Activated T-helper 1 cell treated with anti-CD3 and anti-CD28 coated beads, Interleukin-12 subunit alpha, Interleukin-12 subunit beta, Interleukin-2, Interleukin-4 antibody, amounts not matched to agents 30 ng/mL and 10 ng/mL and 1 ng/mL, durations not matched to agents 14 hours and 24 hours and 36 hours (primary cell): ENCODE data around the gene SLC38A11. TPM values are rescaled to one million over a fixed set of nuclear protein-coding genes. Genes with fewer than 3 reads are reported as not detected.
A peak's percentile ranks its signal among the peaks of the same experiment; 100 is the strongest.
"Not testable (repeated sequence)": the region's sequence is repeated elsewhere in the genome, so short reads cannot be mapped to it uniquely, and the experiment has no call there.

Source experiments
- DNase-seq: peaks from one replicate; pipeline ENCODE4 v3.0.0; 2021; ENCODE audit warnings: low spot score
- H3K27ac Mint-ChIP-seq: one replicate; pipeline ENCODE4 v1.8.0; 2021; ENCODE audit warnings: mild to moderate bottlenecking, mixed read lengths
- H3K27me3 Mint-ChIP-seq: one replicate; pipeline ENCODE4 v1.8.0; 2022; ENCODE audit warnings: mild to moderate bottlenecking, moderate library complexity, mixed read lengths; ENCODE audit not compliant: insufficient read depth
- H3K36me3 Mint-ChIP-seq: one replicate; pipeline ENCODE4 v1.8.0; 2021; ENCODE audit warnings: low read depth, mixed read lengths
- H3K4me1 Mint-ChIP-seq: one replicate; pipeline ENCODE4 v1.8.0; 2021; ENCODE audit warnings: low read depth, mixed read lengths
- H3K4me3 Mint-ChIP-seq: one replicate; pipeline ENCODE4 v1.8.0; 2021; ENCODE audit warnings: mild to moderate bottlenecking, moderate library complexity, mixed read lengths
- H3K9me3 Mint-ChIP-seq: one replicate; pipeline ENCODE4 v1.8.0; 2021; ENCODE audit warnings: mixed read lengths
- intact Hi-C: fragments of 100-400 bp; cut with micrococcal nuclease; formaldehyde crosslinking; loops from one replicate; pipeline ENCODE4 v1.15.1; 2024
- total RNA-seq: library from RNA; stranded (reverse); gene quantifications from 2 replicates; pipeline ENCODE4 v1.2.3, GENCODE V29; 2022

SLC38A11 gene
- not detected in 2 replicates for total RNA-seq

DNA sequence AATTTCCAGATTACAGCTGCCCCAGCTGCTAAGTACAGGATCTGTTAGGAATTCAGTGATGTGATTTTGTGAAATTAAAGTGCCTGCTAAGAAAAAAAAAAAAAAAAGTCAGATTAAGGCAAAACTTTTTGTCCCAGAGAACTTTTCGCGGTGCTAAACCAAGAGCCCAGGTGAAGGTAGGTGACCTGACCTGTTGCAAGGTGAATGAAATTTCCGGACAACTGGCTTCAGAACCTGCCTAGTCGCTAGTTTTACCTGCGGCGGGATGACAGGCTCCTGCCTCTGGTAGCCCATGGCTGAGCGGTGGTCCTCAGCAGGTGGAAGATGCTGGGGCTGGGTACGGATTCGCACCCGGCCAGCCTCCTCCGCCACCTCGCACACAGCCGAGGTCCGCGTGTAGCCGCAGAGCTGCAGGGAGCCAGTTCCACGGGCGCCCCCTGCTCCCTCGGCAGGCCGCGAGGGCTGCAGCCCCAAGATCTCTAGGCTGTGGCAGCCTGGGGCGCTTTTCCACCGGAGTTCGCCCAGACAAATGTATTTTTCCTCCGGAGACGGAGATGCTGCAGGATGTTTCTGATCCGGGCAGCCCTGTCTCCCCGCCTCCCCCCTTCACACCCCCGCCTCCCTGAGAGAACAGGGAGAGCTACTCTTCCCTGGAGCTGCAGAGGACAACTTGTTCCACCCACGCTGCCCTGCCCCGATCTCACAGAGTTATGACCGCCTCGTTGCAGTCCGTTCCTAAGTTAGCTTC, at the start of gene SLC38A11:
TSS of gene SLC38A11 (minus strand) at position 572 of the 748 bp plus-strand sequence. CDS start at position 294, 278 bp downstream.
- Mint-ChIP-seq H3K27me3 (peaks cover 11% of the 10 kb centered on the region), H3K9me3 (no peaks in the 10 kb centered on the region), H3K36me3 (no peaks in the 10 kb centered on the region), H3K4me3 (no peak within 1 kb of the TSS), H3K4me1 (no peaks in the 10 kb centered on the region), H3K27ac (no peak within 1 kb of the TSS)
- no peak for DNase-seq
- intact Hi-C loops = no loop called here

- H3K4me3 Mint-ChIP-seq = no peak overlapping the region
Observed at GRCh38 chr2:165003443-165004130, 48.3 kb upstream of the SLC38A11 start.

DNA sequence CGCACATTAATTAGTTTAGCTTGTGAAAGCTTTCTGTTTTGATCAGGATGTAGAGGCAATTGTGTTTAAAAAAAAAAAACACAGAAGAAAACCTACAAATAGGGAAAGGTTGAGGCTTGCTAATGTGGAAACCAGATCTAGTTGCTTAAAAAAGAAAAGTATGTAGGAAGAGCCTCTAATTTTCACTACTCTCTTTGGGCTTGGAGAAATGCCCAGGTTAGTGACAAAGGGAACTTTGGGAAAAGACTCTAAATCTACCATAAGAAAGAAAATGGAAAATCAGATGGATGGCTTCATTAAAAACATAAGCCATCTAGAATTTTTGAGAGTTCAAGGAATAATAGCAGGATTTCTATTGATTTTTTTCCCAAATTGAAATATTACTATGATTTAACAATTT, 47.3 kb upstream of the SLC38A11 start:
- no peaks in the 10 kb centered on the region for H3K36me3 Mint-ChIP-seq
- H3K9me3 Mint-ChIP-seq = no peaks in the 10 kb centered on the region
- no peak overlapping the region for H3K27ac Mint-ChIP-seq
- peaks cover 12% of the 10 kb centered on the region for H3K27me3 Mint-ChIP-seq
- H3K4me1 Mint-ChIP-seq = no peaks in the 10 kb centered on the region
- no peak for DNase-seq
- intact Hi-C loops = no loop called here
- no peak overlapping the region for H3K4me3 Mint-ChIP-seq

More at GRCh38 chr2:165003443-165004130, 48.3 kb upstream of the SLC38A11 start:
- Mint-ChIP-seq H3K9me3 (no peaks in the 10 kb centered on the region), H3K27ac (no peak overlapping the region), H3K27me3 (peaks cover 14% of the 10 kb centered on the region), H3K4me1 (no peaks in the 10 kb centered on the region), H3K36me3 (no peaks in the 10 kb centered on the region)
- DNase-seq = no peak
- intact Hi-C loops = no loop called here

DNA sequence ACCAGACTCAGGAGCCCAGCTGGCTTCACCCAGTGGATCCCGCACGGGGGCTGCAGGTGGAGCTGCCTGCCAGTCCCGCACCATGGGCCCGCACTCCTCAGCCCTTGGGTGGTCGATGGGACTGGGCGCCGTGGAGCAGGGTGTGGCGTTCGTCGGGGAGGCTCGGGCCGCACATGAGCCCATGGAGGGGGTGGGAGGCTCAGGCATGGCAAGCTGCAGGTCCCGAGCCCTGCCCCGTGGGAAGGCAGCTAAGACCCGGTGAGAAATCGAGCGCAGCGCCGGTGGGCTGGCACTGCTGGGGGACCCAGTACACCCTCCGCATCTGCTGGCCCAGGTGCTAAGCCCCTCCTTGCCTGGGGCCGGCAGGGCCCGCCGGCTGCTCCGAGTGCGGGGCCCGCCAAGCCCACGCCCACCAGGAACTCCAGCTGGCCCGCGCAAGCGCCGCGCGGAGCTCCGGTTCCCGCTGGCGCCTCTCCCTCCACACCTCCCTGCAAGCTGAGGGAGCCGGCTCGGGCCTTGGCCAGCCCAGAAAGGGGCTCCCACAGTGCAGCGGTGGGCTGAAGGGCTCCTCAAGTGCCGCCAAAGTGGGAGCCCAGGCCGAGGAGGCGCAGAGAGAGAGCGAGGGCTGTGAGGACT, 39.5 kb upstream of the SLC38A11 start:
- DNase-seq, H3K27me3 Mint-ChIP-seq, H3K27ac Mint-ChIP-seq, H3K4me3 Mint-ChIP-seq, H3K9me3 Mint-ChIP-seq, H3K36me3 Mint-ChIP-seq: not testable (repeated sequence)
- H3K4me1 Mint-ChIP-seq = peaks cover 28% of the 10 kb centered on the region
- intact Hi-C loops = loop anchor here (5.0 kb wide), 1 partner anchor 408 kb away; no protein-coding TSS in a partner anchor

DNA sequence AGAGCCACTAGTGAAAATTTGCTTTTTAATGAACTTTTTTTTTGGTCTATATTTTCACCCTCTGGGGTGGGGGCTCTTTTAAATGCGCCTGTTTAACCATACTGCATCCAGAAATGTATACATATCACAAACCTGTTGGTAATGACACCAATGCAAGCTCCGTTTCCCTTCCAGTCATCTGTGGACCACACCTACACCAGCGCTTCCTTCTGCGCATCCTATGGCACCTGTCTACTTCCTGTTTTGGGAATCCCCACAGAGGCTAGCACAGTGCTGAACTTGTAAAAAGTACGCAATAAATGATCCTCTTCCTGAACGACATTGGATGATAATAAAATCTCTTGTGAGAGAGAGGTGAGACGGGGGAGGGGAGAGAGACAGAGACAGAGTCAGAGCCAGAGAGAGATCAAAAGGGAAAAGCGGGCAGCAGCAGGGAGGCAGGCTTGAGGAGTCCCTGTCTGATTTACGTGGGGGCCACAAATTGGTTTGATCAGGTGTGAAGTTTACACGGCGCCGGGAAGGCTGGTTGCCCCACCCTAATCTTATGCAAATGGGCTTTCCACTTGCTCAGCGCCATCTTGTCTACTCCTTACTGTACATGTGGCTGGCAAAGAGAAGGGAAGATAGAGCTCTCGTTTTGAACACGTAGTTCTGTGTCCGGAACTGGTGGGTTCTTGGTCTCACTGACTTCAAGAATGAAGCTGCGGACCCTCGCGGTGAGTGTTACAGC, 38.1 kb upstream of the SLC38A11 start:
- intact Hi-C loops = loop anchor here (1.0 to 5.0 kb wide), 5 partner anchors 211 to 1135 kb away; partner anchors contain the start of genes SCN1A and SCN3A

DNA sequence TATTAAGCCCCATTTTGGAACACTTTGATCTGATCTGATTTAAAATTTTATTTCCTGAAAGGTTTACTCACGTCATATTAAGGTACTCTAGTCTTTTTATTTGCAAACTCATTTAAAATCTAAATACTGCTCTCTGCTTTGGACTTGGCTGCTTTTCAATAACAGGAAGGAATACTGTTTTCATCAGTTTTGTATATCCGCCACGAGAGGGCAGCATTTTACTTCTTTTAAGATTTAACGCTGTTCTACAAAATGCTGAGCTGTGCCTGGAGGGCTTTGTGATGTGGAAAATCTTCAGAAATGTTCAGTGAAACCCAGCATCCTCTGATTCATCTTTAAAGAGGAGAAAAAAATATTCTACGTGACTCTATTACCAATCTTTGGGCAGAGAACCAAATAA, 37.5 kb upstream of the SLC38A11 start:
- Mint-ChIP-seq H3K36me3 (no peaks in the 10 kb centered on the region), H3K9me3 (no peaks in the 10 kb centered on the region), H3K27me3 (no peaks in the 10 kb centered on the region), H3K4me3 (no peak overlapping the region), H3K27ac (no peak overlapping the region), H3K4me1 (peaks cover 39% of the 10 kb centered on the region)
- DNase-seq = peak; percentile 33
- intact Hi-C loops = loop anchor here (1.0 to 5.0 kb wide), 6 partner anchors 211 to 1136 kb away; partner anchors contain the start of genes SCN1A and SCN3A

More for the DNA sequence above, 38.1 kb upstream of the SLC38A11 start:
- H3K27ac Mint-ChIP-seq = no peak overlapping the region
- H3K9me3 Mint-ChIP-seq = no peaks in the 10 kb centered on the region
- peaks cover 37% of the 10 kb centered on the region for H3K4me1 Mint-ChIP-seq
- no peak for DNase-seq
- H3K36me3 Mint-ChIP-seq = no peaks in the 10 kb centered on the region
- H3K27me3 Mint-ChIP-seq = no peaks in the 10 kb centered on the region
- no peak overlapping the region for H3K4me3 Mint-ChIP-seq

DNA sequence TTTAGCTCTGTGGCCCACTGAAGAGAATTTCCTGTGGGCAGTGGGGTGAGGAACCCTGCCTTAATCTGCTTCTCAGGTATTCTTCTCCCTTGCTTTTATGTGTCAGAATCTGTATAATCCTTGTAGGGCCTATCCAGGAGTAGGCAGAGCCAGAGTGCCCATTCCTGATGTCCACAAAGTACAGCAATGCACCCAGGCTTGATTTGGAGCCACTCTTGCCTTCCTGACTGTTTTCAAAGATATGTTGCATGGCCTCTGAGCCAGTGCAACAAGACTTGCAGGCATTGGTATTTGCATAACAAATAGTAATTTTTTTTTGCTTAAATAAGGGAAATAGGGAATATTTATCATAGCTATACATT, 36.7 kb upstream of the SLC38A11 start:
- H3K36me3 Mint-ChIP-seq, H3K9me3 Mint-ChIP-seq, H3K27me3 Mint-ChIP-seq, DNase-seq, H3K4me3 Mint-ChIP-seq, H3K27ac Mint-ChIP-seq: not testable (repeated sequence)
- H3K4me1 Mint-ChIP-seq = peaks cover 39% of the 10 kb centered on the region
- intact Hi-C loops = loop anchor here (1.0 to 5.0 kb wide), 4 partner anchors 301 to 1137 kb away; partner anchors contain the start of gene SCN1A

DNA sequence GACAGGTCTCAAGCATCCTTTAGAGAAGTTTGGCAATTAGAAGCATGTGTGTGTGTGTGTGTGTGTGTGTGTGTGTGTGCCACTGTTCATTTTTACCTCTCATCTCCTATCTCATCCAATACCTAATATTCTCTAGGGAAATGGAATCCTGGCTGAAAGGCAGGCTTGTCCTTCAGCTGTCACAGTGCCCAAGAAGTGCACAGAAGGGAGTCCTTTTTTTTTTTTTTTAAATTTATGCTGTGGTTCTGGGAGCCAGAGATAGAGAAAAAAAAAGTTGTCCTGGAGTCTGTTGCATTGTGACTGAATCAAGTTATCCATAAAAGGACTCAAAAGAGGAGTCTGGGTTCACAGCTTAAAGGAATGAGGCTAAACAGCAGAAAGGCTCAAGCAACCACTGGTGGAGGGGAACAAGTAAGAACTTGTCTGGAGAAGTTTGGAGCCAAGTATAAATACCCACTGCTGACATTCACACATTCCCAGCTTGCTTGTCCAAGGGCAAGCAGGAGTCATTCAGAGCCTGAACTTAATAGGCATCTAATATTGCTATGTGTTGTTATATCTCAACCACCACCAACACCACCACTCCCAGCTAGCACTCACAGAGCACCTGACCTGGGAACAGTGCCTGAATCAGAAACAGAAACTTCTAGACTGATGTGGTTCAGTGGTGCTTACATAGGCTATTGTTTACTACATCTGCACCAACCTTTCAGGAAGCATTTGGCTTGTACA, 36.2 kb upstream of the SLC38A11 start:
- peak; percentile 17 for DNase-seq
- H3K27me3 Mint-ChIP-seq, H3K27ac Mint-ChIP-seq: not testable (repeated sequence)

DNA sequence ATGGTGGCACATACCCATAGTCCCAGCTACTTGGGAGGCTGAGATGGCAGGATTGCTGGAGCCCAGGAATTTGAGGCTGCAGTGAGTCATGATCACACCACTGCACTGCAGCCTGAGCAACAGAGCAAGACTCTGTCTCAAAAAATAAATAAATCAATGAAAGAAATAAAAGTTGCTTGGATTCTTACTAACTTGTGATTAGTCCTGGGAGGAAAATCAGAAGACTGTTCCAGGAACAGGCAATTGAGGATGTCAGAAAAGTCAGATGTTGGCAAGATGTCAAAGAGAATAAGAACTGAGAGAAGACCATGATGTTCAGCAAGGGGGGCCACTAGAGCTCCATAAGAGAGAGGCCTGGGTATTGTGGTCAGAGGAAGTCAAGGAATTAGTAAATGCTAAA, 35.6 kb upstream of the SLC38A11 start:
- not testable (repeated sequence) for H3K36me3 Mint-ChIP-seq, H3K27me3 Mint-ChIP-seq, DNase-seq, H3K9me3 Mint-ChIP-seq, H3K27ac Mint-ChIP-seq, H3K4me3 Mint-ChIP-seq
- peaks cover 39% of the 10 kb centered on the region for H3K4me1 Mint-ChIP-seq
- intact Hi-C loops = loop anchor here (5.0 kb wide), 1 partner anchor 411 kb away; no protein-coding TSS in a partner anchor

More for the DNA sequence above, 36.2 kb upstream of the SLC38A11 start:
- intact Hi-C loops = loop anchor here (1.0 to 5.0 kb wide), 4 partner anchors 302 to 1137 kb away; partner anchors contain the start of gene SCN1A
- not testable (repeated sequence) for H3K4me3 Mint-ChIP-seq, H3K36me3 Mint-ChIP-seq, H3K9me3 Mint-ChIP-seq
- peaks cover 39% of the 10 kb centered on the region for H3K4me1 Mint-ChIP-seq

- H3K4me3 Mint-ChIP-seq, H3K27me3 Mint-ChIP-seq, H3K27ac Mint-ChIP-seq, H3K36me3 Mint-ChIP-seq, DNase-seq, intact Hi-C loops, H3K9me3 Mint-ChIP-seq: not testable (repeated sequence)
- H3K4me1 Mint-ChIP-seq = peaks cover 39% of the 10 kb centered on the region
Observed at GRCh38 chr2:164988805-164989204, 33.5 kb upstream of the SLC38A11 start.

- H3K4me3 Mint-ChIP-seq, H3K27ac Mint-ChIP-seq, DNase-seq, H3K36me3 Mint-ChIP-seq, intact Hi-C loops, H3K9me3 Mint-ChIP-seq, H3K27me3 Mint-ChIP-seq: not testable (repeated sequence)
- H3K4me1 Mint-ChIP-seq = peaks cover 14% of the 10 kb centered on the region
Observed at GRCh38 chr2:164986027-164986426, 30.7 kb upstream of the SLC38A11 start.

DNA sequence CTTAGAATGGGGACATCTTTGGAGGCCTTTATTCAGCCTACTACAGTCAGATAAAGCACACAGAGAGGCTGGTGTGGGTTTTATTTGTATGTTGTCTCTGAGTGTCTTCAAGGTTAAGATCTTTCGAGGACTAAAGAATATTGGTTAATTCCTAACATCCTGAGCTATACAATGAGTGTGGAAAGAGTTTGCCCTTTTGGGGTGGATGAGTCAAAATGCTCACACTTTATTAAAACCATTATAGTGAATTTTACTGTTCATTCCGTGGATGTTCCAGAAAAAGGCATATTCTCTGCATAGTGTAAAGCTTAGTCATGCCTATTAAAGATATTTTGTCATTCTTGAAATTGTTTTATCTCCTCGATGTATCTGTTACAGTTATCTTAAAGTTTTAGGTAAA, 29.1 kb upstream of the SLC38A11 start:
- peaks cover 7% of the 10 kb centered on the region for H3K27me3 Mint-ChIP-seq
- intact Hi-C loops = no loop called here
- peaks cover 11% of the 10 kb centered on the region for H3K4me1 Mint-ChIP-seq
- H3K27ac Mint-ChIP-seq = no peak overlapping the region
- no peaks in the 10 kb centered on the region for H3K9me3 Mint-ChIP-seq
- H3K4me3 Mint-ChIP-seq = no peak overlapping the region
- no peaks in the 10 kb centered on the region for H3K36me3 Mint-ChIP-seq
- DNase-seq = no peak
